Retinal pigment epithelial cell (primary cell): ENCODE data around the gene VPS45.
"Not testable (repeated sequence)": the region's sequence is repeated elsewhere in the genome, so short reads cannot be mapped to it uniquely, and the experiment has no call there.

ENCODE experiments used
- DNase-seq: peaks from one replicate; pipeline ENCODE4 v3.0.0-alpha.2; 2010; ENCODE audit warnings: low read depth
- H3K4me3 ChIP-seq: 2 replicates; pipeline ENCODE4 v1.5.1; 2011; ENCODE audit warnings: mild to moderate bottlenecking, low read length, control low read depth, moderate library complexity
- CTCF ChIP-seq: conservative IDR thresholded peaks from 2 replicates; pipeline ENCODE4 v1.5.1; 2011; ENCODE audit warnings: low read depth, low read length, control low read depth, inconsistent platforms

The VPS45 gene

GRCh38 chr1:150142083-150142482, 74.5 kb downstream of the VPS45 start:
- no peak for DNase-seq
- no peak for TF ChIP-seq CTCF
- no peak overlapping the region for H3K4me3 ChIP-seq

- TF ChIP-seq CTCF: no peak
- DNase-seq: no peak
- no peak overlapping the region for H3K4me3 ChIP-seq
These were observed 77.0 kb downstream of the VPS45 start for GRCh38 chr1:150144606-150145005.

GRCh38 chr1:150146016-150146415, 78.4 kb downstream of the VPS45 start:
- not testable (repeated sequence) for H3K4me3 ChIP-seq, DNase-seq

- DNase-seq: no peak
- H3K4me3 ChIP-seq: no peak overlapping the region
- no peak for TF ChIP-seq CTCF
These were observed 79.4 kb downstream of the VPS45 start for GRCh38 chr1:150146849-150147542.

- no peak for TF ChIP-seq CTCF
- peak overlapping the region; percentile 81 for H3K4me3 ChIP-seq
- DNase-seq: no peak
These were observed 81.3 kb downstream of the VPS45 start for GRCh38 chr1:150148837-150149270.

- H3K4me3 ChIP-seq: peak within 1 kb of the TSS; percentile 81
- DNase-seq: no peak
- no peak for TF ChIP-seq CTCF
These were observed 81.9 kb downstream of the VPS45 start, which contains the start of gene PLEKHO1 for GRCh38 chr1:150149271-150150132. TSS of gene PLEKHO1 (plus strand) at chr1:150149916. CDS start at chr1:150150258, 342 bp downstream.

- no peak for DNase-seq
- TF ChIP-seq CTCF: no peak
- H3K4me3 ChIP-seq: peak overlapping the region; percentile 81
These were observed 82.8 kb downstream of the VPS45 start for GRCh38 chr1:150150133-150151021.
